MM.1S (cell line): ENCODE measurements around the gene SKOR1.

Experiments
- CTCF ChIP-seq: fragments of 300-600 bp; sonication (generic); IDR thresholded peaks from 2 replicates; pipeline ENCODE4 v1.5.1; 2016; ENCODE audit warnings: antibody characterized with exemption, low read length, mixed read lengths
- EZH2 ChIP-seq: fragments of 300-600 bp; sonication (generic); optimal IDR thresholded peaks from 2 replicates; pipeline ENCODE3; 2017; ENCODE audit warnings: low read depth, mild to moderate bottlenecking, antibody characterized with exemption, low read length, mixed read lengths
- EZH2phosphoT487 ChIP-seq: fragments of 300-600 bp; sonication (generic); IDR thresholded peaks from 2 replicates; pipeline ENCODE4 v1.6.1; 2018; ENCODE audit warnings: antibody characterized with exemption, low read length

GRCh38 chr15:67850994-67851571, 25.8 kb downstream of the SKOR1 start:
- TF ChIP-seq CTCF, result no peak
- TF ChIP-seq EZH2phosphoT487, result no peak
- TF ChIP-seq EZH2, result no peak
